ENCODE results near the gene STPG1.

DNA sequence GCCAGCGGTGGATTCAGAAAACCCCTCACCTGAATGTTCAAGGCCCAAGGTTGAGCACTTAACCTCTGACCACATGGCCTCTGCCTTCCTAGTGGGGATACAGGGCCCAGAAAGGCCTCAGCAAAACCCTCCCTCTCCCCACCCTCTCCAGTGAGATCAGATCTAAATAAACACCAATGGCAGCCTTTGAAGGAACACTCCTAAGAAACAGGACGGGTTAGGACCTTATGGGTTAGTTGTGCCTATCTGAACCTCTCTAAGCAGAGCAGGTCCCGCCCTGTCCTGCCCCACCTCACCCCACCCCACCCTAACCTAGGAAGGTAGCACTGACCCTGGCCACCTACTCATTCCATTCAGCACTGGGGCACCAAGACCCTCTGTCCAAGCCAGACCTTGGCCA is 102.3 kb downstream of the STPG1 start:
- TF ChIP-seq CTCF (IDR thresholded peaks at IDR 0.05), result no peak
- TF ChIP-seq ZFX (IDR thresholded peaks at IDR 0.05; ENCODE audit: borderline replicate concordance), result no peak
